Right kidney (tissue), 1 donor: ENCODE data around the gene NRG3.

ENCODE experiments used
- DNase-seq: peaks from one replicate; pipeline ENCODE4 v3.0.0-alpha.2; 2016

The NRG3 gene

GRCh38 chr10:82221056-82221455 is 346.1 kb downstream of the NRG3 start:
- DNase-seq, result no peak

- DNase-seq, result no peak
Measured at GRCh38 chr10:82221601-82222149, 346.7 kb downstream of the NRG3 start.

- DNase-seq, result no peak
Measured at GRCh38 chr10:82228701-82229100, 353.7 kb downstream of the NRG3 start.

GRCh38 chr10:82234173-82234572 is 359.2 kb downstream of the NRG3 start:
- DNase-seq, result no peak

GRCh38 chr10:82236084-82236731 is 361.2 kb downstream of the NRG3 start:
- no peak for DNase-seq

- DNase-seq, result no peak
Measured at GRCh38 chr10:82238291-82238690, 363.3 kb downstream of the NRG3 start.

- DNase-seq, result no peak
Measured at GRCh38 chr10:82240408-82240807, 365.4 kb downstream of the NRG3 start.

- no peak for DNase-seq
Measured at GRCh38 chr10:82242778-82243177, 367.8 kb downstream of the NRG3 start.

- DNase-seq, result no peak
Measured at GRCh38 chr10:82245157-82245556, 370.2 kb downstream of the NRG3 start.

- DNase-seq, result no peak
Measured at GRCh38 chr10:82245906-82246560, 371.0 kb downstream of the NRG3 start.

GRCh38 chr10:82249141-82249540 is 374.1 kb downstream of the NRG3 start:
- DNase-seq, result no peak

GRCh38 chr10:82251222-82251906 is 376.4 kb downstream of the NRG3 start:
- DNase-seq, result no peak

GRCh38 chr10:82252081-82252480 is 377.1 kb downstream of the NRG3 start:
- DNase-seq, result no peak

GRCh38 chr10:82254237-82254636 is 379.2 kb downstream of the NRG3 start:
- DNase-seq, result no peak

GRCh38 chr10:82256275-82256674 is 381.3 kb downstream of the NRG3 start:
- DNase-seq, result no peak

- no peak for DNase-seq
Measured at GRCh38 chr10:82266438-82266837, 391.4 kb downstream of the NRG3 start.

- no peak for DNase-seq
Measured at GRCh38 chr10:82267014-82267413, 392.0 kb downstream of the NRG3 start.

GRCh38 chr10:82267465-82267864 is 392.5 kb downstream of the NRG3 start:
- DNase-seq, result no peak

GRCh38 chr10:82267960-82268359 is 393.0 kb downstream of the NRG3 start:
- DNase-seq, result no peak

GRCh38 chr10:82277591-82277990 is 402.6 kb downstream of the NRG3 start:
- no peak for DNase-seq

- no peak for DNase-seq
Measured at GRCh38 chr10:82278401-82279182, 403.6 kb downstream of the NRG3 start.

- DNase-seq, result no peak
Measured at GRCh38 chr10:82282782-82283456, 407.9 kb downstream of the NRG3 start.
